GM12878 (cell line): ENCODE measurements around the gene VWA7.

Experiments
- BCL3 ChIP-seq: IDR thresholded peaks from 2 replicates; pipeline ENCODE4 v1.6.1; 2011; ENCODE audit warnings: borderline replicate concordance, low read depth, mild to moderate bottlenecking, moderate library complexity, low read length; ENCODE audit not compliant: insufficient read depth, poor library complexity, severe bottlenecking
- CTCF ChIP-seq, 3 experiments: IDR thresholded peaks in 2 of 3; conservative IDR thresholded peaks in 1 of 3; 2 replicates each; pipeline ENCODE4 v1.5.1; 2011; ENCODE audit warnings: low read depth in 3 of 3, low read length in 3 of 3, mild to moderate bottlenecking in 3 of 3, control low read depth in 2 of 3, moderate library complexity in 2 of 3, inconsistent platforms in 1 of 3, mixed read lengths in 1 of 3; ENCODE audit not compliant: control insufficient read depth in 2 of 3, insufficient read depth in 1 of 3; ENCODE audit errors: extremely low read depth in 1 of 3
- HSF1 ChIP-seq: fragments of 150-350 bp; IDR thresholded peaks from 2 replicates; pipeline ENCODE4 v1.6.1; 2014; ENCODE audit warnings: mild to moderate bottlenecking, low read depth, low read length
- ZBED1 ChIP-seq: IDR thresholded peaks from 2 replicates; pipeline ENCODE4 v1.6.1; 2016; ENCODE audit warnings: borderline replicate concordance
- ZNF592 ChIP-seq: fragments of 450-650 bp; IDR thresholded peaks from 2 replicates; pipeline ENCODE4 v1.6.1; 2017; ENCODE audit warnings: mild to moderate bottlenecking, moderate library complexity

GRCh38 chr6:31761343-31761742 is 15.8 kb downstream of the VWA7 start:
- TF ChIP-seq CTCF (IDR thresholded peaks at IDR 0.05 in 2 of 3, conservative IDR thresholded peaks at IDR 0.05 in 1 of 3; ENCODE audit: control insufficient read depth in 2 of 3, extremely low read depth in 1 of 3, insufficient read depth in 1 of 3, low read depth in 3 of 3, low read length in 3 of 3) (no peak), HSF1 (no peak), ZBED1 (no peak), BCL3 (no peak), ZNF592 (no peak)
